Spleen (tissue), 7 donors: ENCODE measurements around the gene FOXP1.

ENCODE experiments used
- CTCF ChIP-seq, 11 experiments: fragments of 200-600 bp in 7 of 11; fragments of 450-650 bp in 4 of 11; sonication (generic) in 4 of 11; IDR thresholded peaks in 8 of 11; conservative IDR thresholded peaks in 3 of 11; 1 replicate in 7 of 11; 2 replicates in 4 of 11; pipeline versions ENCODE4 v1.4.0 to v1.8.0; 2016 to 2021; ENCODE audit warnings: antibody characterized with exemption in 11 of 11, inconsistent platforms in 4 of 11, mild to moderate bottlenecking in 1 of 11
- POLR2A ChIP-seq, 3 donors: fragments of 450-650 bp; IDR thresholded peaks; one replicate each; pipeline ENCODE4 v1.5.1; 2017; ENCODE audit warnings: antibody characterized with exemption in 3 of 3, mild to moderate bottlenecking in 1 of 3
- POLR2AphosphoS5 ChIP-seq, 3 donors: sonication (generic); formaldehyde crosslinking; IDR thresholded peaks; one replicate each; pipeline ENCODE4 v1.5.1; 2017; ENCODE audit warnings: antibody characterized with exemption in 3 of 3
- donor health status: DM: no; HTN: no; CAD: no; lungs with moderate emphysema.
- donor health status: DM: no; HTN: no; CAD: no.
- donor health status: DM: no; HTN: no; CAD: no.

DNA sequence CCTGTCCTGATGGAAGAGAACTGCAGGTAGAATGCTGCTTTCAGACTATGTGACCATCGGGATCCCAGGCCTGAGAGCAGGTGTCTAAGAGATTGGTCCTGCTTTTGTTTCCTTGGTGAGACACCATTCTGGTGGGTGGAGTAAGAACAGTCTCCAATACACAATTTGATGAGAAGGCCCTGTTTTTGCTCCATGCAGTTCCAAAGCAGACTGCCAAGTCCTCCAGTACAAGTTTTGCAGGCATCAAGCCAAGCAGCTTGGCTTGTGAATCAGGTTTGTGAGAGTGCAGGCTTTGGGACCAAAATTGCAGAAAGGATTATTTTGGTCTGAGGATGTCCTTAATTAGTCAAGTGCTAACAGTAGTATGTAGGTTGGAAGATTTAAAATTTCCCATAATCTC lies 381.6 kb downstream of the FOXP1 start:
- no peak for TF ChIP-seq POLR2A (IDR thresholded peaks at IDR 0.05)
- TF ChIP-seq CTCF (IDR thresholded peaks at IDR 0.05 in 8 of 11, conservative IDR thresholded peaks at IDR 0.05 in 3 of 11) = no peak
- TF ChIP-seq POLR2AphosphoS5 (IDR thresholded peaks at IDR 0.05) = no peak
